WTC11 (cell line): ENCODE data around the gene HAPLN3.

Source experiments
- ATF2 ChIP-seq: sonication (generic); formaldehyde crosslinking; IDR thresholded peaks from 2 replicates; pipeline ENCODE4 v1.8.1; 2022; ENCODE audit warnings: low read depth, missing genetic modification reagents, borderline replicate concordance
- CREM ChIP-seq: sonication (generic); formaldehyde crosslinking; IDR thresholded peaks from 2 replicates; pipeline ENCODE4 v1.8.1; 2022; ENCODE audit warnings: mild to moderate bottlenecking, missing genetic modification reagents, moderate library complexity
- CTCF ChIP-seq: fragments of 200-600 bp; IDR thresholded peaks from 2 replicates; pipeline ENCODE4 v1.8.0; 2022; ENCODE audit warnings: antibody characterized with exemption
- E2F4 ChIP-seq: sonication (generic); formaldehyde crosslinking; IDR thresholded peaks from 2 replicates; pipeline ENCODE4 v1.8.1; 2022; ENCODE audit warnings: low read depth, mild to moderate bottlenecking, moderate library complexity, missing genetic modification reagents, borderline replicate concordance
- MAX ChIP-seq: sonication (generic); formaldehyde crosslinking; IDR thresholded peaks from 2 replicates; pipeline ENCODE4 v1.8.0; 2022; ENCODE audit warnings: mild to moderate bottlenecking, missing genetic modification reagents
- SP1 ChIP-seq: sonication (generic); formaldehyde crosslinking; conservative IDR thresholded peaks from 2 replicates; pipeline ENCODE4 v1.8.1; 2022; ENCODE audit warnings: missing genetic modification reagents
- TEAD4 ChIP-seq: sonication (generic); formaldehyde crosslinking; IDR thresholded peaks from 2 replicates; pipeline ENCODE4 v1.8.0; 2022; ENCODE audit warnings: mild to moderate bottlenecking, missing genetic modification reagents
- ZNF121 ChIP-seq: sonication (generic); formaldehyde crosslinking; IDR thresholded peaks from 2 replicates; pipeline ENCODE4 v1.8.0; 2023; ENCODE audit warnings: missing genetic modification reagents
- TF ChIP-seq, protein P1 (sequence below): sonication (generic); formaldehyde crosslinking; IDR thresholded peaks from 2 replicates; pipeline ENCODE4 v1.8.1; 2023; ENCODE audit warnings: mild to moderate bottlenecking, missing genetic modification reagents
- TF ChIP-seq, protein P2 (sequence below): sonication (generic); formaldehyde crosslinking; IDR thresholded peaks from 2 replicates; pipeline ENCODE4 v1.8.0; 2022; ENCODE audit warnings: missing genetic modification reagents

DNA sequence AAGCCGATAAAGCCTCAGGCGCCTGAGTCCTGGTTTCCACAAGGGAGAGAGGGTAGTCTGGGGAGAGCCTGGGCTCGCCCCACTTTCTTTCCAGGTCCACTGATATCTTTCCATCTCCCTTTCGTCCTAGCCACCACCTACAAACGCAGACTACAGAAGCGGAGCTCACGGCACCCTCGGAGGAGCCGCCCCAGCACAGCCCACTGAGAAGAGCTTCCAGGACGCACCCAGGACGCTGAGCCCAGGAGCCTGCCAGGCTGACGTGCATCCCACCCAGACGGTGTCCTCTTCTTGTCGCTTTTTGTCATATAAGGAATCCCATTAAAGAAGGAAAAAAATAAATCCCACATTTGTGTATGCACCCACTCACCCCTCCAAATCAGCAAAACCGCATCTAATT, 21.1 kb downstream of the HAPLN3 start:
- no peak for TF ChIP-seq CREM (CRISPR knock-in tag)
- no peak for TF ChIP-seq ATF2 (CRISPR knock-in tag)
- TF ChIP-seq CTCF, result no peak
- TF ChIP-seq TEAD4 (CRISPR knock-in tag), result no peak
- TF ChIP-seq, protein P1, sequence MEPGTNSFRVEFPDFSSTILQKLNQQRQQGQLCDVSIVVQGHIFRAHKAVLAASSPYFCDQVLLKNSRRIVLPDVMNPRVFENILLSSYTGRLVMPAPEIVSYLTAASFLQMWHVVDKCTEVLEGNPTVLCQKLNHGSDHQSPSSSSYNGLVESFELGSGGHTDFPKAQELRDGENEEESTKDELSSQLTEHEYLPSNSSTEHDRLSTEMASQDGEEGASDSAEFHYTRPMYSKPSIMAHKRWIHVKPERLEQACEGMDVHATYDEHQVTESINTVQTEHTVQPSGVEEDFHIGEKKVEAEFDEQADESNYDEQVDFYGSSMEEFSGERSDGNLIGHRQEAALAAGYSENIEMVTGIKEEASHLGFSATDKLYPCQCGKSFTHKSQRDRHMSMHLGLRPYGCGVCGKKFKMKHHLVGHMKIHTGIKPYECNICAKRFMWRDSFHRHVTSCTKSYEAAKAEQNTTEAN (CRISPR knock-in tag), result no peak
- TF ChIP-seq MAX (CRISPR knock-in tag), result no peak
- no peak for TF ChIP-seq ZNF121 (CRISPR knock-in tag)
- no peak for TF ChIP-seq E2F4 (CRISPR knock-in tag)
- TF ChIP-seq, protein P2, sequence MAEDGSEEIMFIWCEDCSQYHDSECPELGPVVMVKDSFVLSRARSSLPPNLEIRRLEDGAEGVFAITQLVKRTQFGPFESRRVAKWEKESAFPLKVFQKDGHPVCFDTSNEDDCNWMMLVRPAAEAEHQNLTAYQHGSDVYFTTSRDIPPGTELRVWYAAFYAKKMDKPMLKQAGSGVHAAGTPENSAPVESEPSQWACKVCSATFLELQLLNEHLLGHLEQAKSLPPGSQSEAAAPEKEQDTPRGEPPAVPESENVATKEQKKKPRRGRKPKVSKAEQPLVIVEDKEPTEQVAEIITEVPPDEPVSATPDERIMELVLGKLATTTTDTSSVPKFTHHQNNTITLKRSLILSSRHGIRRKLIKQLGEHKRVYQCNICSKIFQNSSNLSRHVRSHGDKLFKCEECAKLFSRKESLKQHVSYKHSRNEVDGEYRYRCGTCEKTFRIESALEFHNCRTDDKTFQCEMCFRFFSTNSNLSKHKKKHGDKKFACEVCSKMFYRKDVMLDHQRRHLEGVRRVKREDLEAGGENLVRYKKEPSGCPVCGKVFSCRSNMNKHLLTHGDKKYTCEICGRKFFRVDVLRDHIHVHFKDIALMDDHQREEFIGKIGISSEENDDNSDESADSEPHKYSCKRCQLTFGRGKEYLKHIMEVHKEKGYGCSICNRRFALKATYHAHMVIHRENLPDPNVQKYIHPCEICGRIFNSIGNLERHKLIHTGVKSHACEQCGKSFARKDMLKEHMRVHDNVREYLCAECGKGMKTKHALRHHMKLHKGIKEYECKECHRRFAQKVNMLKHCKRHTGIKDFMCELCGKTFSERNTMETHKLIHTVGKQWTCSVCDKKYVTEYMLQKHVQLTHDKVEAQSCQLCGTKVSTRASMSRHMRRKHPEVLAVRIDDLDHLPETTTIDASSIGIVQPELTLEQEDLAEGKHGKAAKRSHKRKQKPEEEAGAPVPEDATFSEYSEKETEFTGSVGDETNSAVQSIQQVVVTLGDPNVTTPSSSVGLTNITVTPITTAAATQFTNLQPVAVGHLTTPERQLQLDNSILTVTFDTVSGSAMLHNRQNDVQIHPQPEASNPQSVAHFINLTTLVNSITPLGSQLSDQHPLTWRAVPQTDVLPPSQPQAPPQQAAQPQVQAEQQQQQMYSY (CRISPR knock-in tag), result no peak
- TF ChIP-seq SP1, result no peak
